H1 (cell line): ENCODE measurements around the gene GPC6. TPM values are rescaled to one million over a fixed set of nuclear protein-coding genes. Genes with fewer than 3 reads are reported as not detected.
A peak's percentile ranks its signal among the peaks of the same experiment; 100 is the strongest.

ENCODE experiments used
- CHD7 ChIP-seq: fragments of 300-600 bp; sonication (generic); IDR thresholded peaks from 2 replicates; pipeline ENCODE4 v1.7.1; 2012; ENCODE audit warnings: low read length, moderate library complexity, mild to moderate bottlenecking, inconsistent platforms; ENCODE audit not compliant: insufficient replicate concordance
- HDAC2 ChIP-seq, 2 experiments: fragments of 300-600 bp in 1 of 2; sonication (generic) in 1 of 2; IDR thresholded peaks; 2 replicates each; pipeline ENCODE4 v1.6.1; 2011 to 2012; ENCODE audit warnings: low read depth in 2 of 2, low read length in 2 of 2, mild to moderate bottlenecking in 2 of 2, moderate library complexity in 2 of 2, borderline replicate concordance in 1 of 2, inconsistent platforms in 1 of 2
- RAD21 ChIP-seq, 2 experiments: IDR thresholded peaks in 1 of 2; conservative IDR thresholded peaks in 1 of 2; 2 replicates each; pipeline ENCODE4 v1.6.1; 2011; ENCODE audit warnings: low read depth in 2 of 2, low read length in 2 of 2, improper control_type of control experiment in 1 of 2, inconsistent platforms in 1 of 2, mild to moderate bottlenecking in 1 of 2, moderate library complexity in 1 of 2
- TAF1 ChIP-seq: IDR thresholded peaks from 2 replicates; pipeline ENCODE4 v1.6.1; 2011; ENCODE audit warnings: mild to moderate bottlenecking, low read depth, low read length
- polyA plus RNA-seq, 7 experiments: library from polyadenylated mRNA; depleted of rRNA in 3 of 7; stranded (reverse) in 5 of 7; unstranded in 2 of 7; fragments of >200 nt in 5 of 7; fragments of 200-250 nt in 2 of 7; gene quantifications; 1 replicate in 5 of 7; 2 replicates in 1 of 7; 4 replicates in 1 of 7; pipeline versions ENCODE4 v1.2.1 to v1.2.3, GENCODE V29; 2011 to 2013; ENCODE audit warnings: missing spikeins in 2 of 7, mixed read lengths in 2 of 7
- total RNA-seq: library from RNA; stranded (reverse); fragmentation: NEBNext Ultra II Directional; extraction: Animal tissue kit (Norgen Biotek cat#: 25700); gene quantifications from 2 replicates; pipeline ENCODE4 v1.2.1, GENCODE V29; 2021

GPC6 gene
- total and polyA plus RNA-seq, 2 of the 8 experiments (the other 6 are each of a cell fraction or from before 2014, with no cell fraction given): 5.4 to 12.0 TPM

DNA sequence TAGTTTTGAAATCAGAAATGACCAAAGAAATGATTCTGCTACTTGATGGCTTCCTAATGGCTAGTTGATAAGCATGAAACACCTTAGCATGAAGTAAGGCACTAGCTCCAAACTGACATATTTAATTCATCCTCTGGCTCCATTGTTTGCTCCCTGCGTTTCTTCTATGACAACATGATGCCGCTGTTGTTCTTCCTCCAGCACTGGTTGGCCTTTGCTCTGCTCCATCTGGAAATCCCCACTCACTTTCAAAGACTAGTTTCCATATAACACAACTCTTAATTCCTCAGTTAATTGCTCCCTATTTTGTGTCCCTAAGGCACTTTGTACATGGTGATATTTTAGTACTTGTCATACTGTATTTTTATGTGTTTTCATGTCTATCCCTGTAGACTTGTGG, 151.6 kb downstream of the GPC6 start (continued):
- TF ChIP-seq CHD7 (no peak), TAF1 (no peak), RAD21 (IDR thresholded peaks at IDR 0.05 in 1 of 2, conservative IDR thresholded peaks at IDR 0.05 in 1 of 2; ENCODE audit: low read depth in 2 of 2, low read length in 2 of 2) (peak; percentile 43 to 48; a peak in 3 of 4 replicates), HDAC2 (IDR thresholded peaks at IDR 0.05; ENCODE audit: borderline replicate concordance in 1 of 2, low read depth in 2 of 2, low read length in 2 of 2) (no peak)
